Right cardiac atrium (tissue), 5 donors: ENCODE results near the gene CALHM1. TPM values are rescaled to one million over a fixed set of nuclear protein-coding genes. Genes with fewer than 3 reads are reported as not detected.
A peak's percentile ranks its signal among the peaks of the same experiment; 100 is the strongest.

Experiments
- ATAC-seq, 2 donors: fragments of 200-7000 bp; cut with Tn5 transposase; one replicate each; pipeline versions ENCODE4 v1.8.0 to v1.9.1; 2020; ENCODE audit warnings: moderate library complexity in 2 of 2, mild to moderate bottlenecking in 1 of 2
- DNase-seq, 3 donors: peaks; one replicate each; pipeline ENCODE4 v3.0.0-alpha.2; 2020
- H3K27ac ChIP-seq: one replicate; pipeline ENCODE4 v1.5.1; 2013; ENCODE audit warnings: mild to moderate bottlenecking, low read length, control low read depth, moderate library complexity
- H3K27me3 ChIP-seq: one replicate; pipeline ENCODE4 v1.6.1; 2013; ENCODE audit not compliant: control insufficient read depth, insufficient read depth
- H3K4me1 ChIP-seq: one replicate; pipeline ENCODE4 v1.6.1; 2013; ENCODE audit warnings: low read length; ENCODE audit not compliant: control insufficient read depth, insufficient read depth
- H3K4me3 ChIP-seq: one replicate; pipeline ENCODE4 v1.5.1; 2013; ENCODE audit warnings: low read length, control low read depth
- H3K9me3 ChIP-seq: one replicate; pipeline ENCODE4 v1.6.1; 2013; ENCODE audit warnings: low read length; ENCODE audit not compliant: control insufficient read depth
- WGBS: extraction: QIAGEN DNeasy Blood & Tissue Kit; methylation state at CpG from one replicate; pipeline ENCODE4 v1.1.7; 2013; 5-methylcytosine and 5-hydroxymethylcytosine counted together
- intact Hi-C, 4 donors: fragments of 100-400 bp; cut with DNase I; formaldehyde crosslinking; loops; one replicate each; pipeline versions ENCODE4 v1.11.0 to v1.14.0; 2022 to 2023
- polyA plus RNA-seq: library from polyadenylated mRNA; stranded (reverse); fragments of 200-250 nt; gene quantifications from one replicate; pipeline ENCODE4 v1.2.3, GENCODE V29; 2013
- total RNA-seq, 4 donors: library from RNA; stranded (reverse); fragmentation: NEBNext Ultra II Directional; extraction: Animal tissue kit (Norgen Biotek cat#: 25700); gene quantifications; one replicate each; pipeline ENCODE4 v1.2.1, GENCODE V29; 2021
- donor health status: healthy with polysubstance abuse.
- donor health status: DM: no; HTN: yes; CAD: no.
- donor health status: DM: no; HTN: no; CAD: no.
- donor health status: DM: no; HTN: yes; CAD: no; lungs with severe emphysema.
- donor health status: DM: yes; HTN: yes; CAD: no.

Gene CALHM1
- total and polyA plus RNA-seq, 5 donors, result not detected

DNA sequence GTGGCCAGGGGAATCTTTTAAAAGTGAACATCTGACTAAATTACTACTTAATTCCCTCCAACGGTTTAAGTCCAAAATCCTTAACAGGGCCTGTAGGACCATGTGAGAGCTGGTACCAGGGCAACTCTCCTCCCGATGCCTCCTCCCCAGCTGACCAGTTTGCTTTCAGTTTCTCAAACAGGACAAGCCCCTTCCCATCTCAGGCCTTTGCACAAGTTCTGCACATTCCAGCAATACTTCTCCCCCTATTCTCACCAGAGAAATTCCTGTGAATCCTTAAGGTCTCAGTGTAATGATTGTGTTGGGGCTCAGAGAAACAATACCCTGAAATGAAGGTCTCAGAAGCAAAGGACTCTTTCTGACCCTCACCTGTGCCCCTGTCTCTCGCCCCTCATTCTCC lies 8.0 kb upstream of the CALHM1 start:
- intact Hi-C loops, result no loop called here
- ATAC-seq, result no peak
- H3K4me1 ChIP-seq, result no peaks in the 10 kb centered on the region
- H3K4me3 ChIP-seq, result no peak overlapping the region
- H3K9me3 ChIP-seq, result no peaks in the 10 kb centered on the region
- H3K27me3 ChIP-seq, result no peaks in the 10 kb centered on the region
- peak in 1 of 3 donors; percentile 1 for DNase-seq
- H3K27ac ChIP-seq, result no peak overlapping the region
- WGBS, result 86% methylated on average over 3 of the region's 3 CpGs

DNA sequence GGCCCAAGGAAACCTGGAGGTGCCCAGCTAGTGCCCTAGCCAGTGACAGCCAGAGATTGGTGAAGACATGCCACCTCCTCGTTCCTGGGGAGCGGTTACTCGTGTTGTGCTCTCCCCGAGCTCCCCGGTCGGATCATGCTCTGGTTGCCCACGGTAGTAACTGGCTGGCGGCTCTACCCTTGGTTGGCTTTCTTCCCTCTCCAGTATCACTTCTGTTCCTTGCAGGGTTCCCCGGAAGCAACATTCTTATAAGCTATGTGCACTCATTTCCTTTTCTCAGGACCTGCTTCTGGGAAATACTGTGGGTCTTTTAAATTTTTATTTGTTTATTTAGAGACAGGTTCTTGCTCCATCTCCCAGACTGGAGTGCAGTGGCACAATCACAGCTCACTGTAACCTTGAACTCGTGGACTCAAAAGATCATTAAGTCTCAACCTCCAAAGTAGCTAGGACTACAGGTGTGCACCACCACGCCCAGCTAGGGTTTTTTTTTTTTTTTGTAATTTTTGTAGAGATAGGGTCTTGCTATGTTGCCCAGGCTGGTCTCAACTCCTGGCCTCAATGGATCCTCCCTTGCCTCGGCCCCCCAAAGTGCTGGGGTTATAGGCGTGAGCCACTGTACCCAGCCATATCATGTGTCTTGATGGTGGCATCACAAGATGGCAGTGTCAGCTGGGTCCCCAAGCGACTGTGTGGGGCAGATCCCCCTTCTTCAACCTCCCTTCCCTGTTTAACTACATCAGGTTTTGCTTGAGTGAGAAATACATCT lies 6.9 kb upstream of the CALHM1 start:
- Histone ChIP-seq H3K27ac (no peak overlapping the region), H3K4me1 (no peaks in the 10 kb centered on the region), H3K9me3 (no peaks in the 10 kb centered on the region), H3K27me3 (no peaks in the 10 kb centered on the region), H3K4me3 (no peak overlapping the region)
- intact Hi-C loops, result loop anchor here in 1 of 4 donors (2.0 kb wide), 1 partner anchor 23 kb away; no protein-coding TSS in a partner anchor
- WGBS, result 88% methylated on average over 14 of the region's 14 CpGs
- DNase-seq (peak in 1 of 3 donors; percentile 46), ATAC-seq (no peak)

DNA sequence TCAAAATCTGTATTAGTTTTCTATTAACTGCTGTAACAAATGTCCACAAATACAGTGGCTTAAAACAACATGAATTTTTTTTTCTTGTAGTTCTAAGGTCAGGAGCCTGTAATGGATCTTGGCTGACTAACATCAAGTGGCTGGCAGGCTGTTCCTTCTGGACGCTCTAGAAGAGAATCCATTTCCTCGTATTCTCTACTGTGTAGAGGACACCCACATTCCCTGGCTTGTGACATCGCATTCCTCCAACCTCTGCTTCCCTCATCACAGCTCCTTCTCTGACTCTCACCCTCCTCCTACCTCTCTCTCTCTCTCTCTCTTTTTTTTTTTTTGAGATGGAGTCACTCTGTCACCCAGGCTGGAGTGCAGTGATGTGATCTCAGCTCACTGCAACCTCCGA lies 4.8 kb upstream of the CALHM1 start:
- no peak for DNase-seq
- Histone ChIP-seq H3K9me3 (no peaks in the 10 kb centered on the region), H3K4me1 (no peaks in the 10 kb centered on the region), H3K4me3 (no peak overlapping the region), H3K27me3 (no peaks in the 10 kb centered on the region), H3K27ac (no peak overlapping the region)
- no peak for ATAC-seq
- intact Hi-C loops, result no loop called here
- WGBS, result 63% methylated on average over 4 of the region's 4 CpGs

DNA sequence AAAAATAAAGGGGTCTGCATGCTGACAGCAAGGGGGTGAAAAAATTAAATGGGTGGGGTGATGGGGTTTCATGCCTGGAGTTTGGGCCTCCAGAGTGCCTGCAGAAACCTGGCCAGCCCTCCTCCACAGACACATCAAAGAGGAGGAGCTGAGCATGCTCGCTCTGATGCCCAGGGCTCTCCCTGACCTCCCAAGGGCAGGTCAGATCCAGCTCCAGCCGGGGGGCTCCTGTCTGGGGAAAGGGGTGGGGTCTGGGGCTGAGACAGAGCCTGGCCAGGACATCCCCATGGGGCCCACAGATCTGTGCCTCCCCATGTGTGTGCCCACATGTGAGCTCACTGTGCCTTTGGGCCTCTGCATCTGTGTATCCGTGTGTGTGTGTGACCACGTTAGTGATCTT lies 915 bp upstream of the CALHM1 start:
- Histone ChIP-seq H3K4me1 (no peaks in the 10 kb centered on the region), H3K4me3 (no peak overlapping the region), H3K27ac (no peak overlapping the region), H3K9me3 (no peaks in the 10 kb centered on the region), H3K27me3 (no peaks in the 10 kb centered on the region)
- ATAC-seq, result no peak
- intact Hi-C loops, result no loop called here
- 57% methylated on average over 4 of the region's 4 CpGs for WGBS
- no peak for DNase-seq

DNA sequence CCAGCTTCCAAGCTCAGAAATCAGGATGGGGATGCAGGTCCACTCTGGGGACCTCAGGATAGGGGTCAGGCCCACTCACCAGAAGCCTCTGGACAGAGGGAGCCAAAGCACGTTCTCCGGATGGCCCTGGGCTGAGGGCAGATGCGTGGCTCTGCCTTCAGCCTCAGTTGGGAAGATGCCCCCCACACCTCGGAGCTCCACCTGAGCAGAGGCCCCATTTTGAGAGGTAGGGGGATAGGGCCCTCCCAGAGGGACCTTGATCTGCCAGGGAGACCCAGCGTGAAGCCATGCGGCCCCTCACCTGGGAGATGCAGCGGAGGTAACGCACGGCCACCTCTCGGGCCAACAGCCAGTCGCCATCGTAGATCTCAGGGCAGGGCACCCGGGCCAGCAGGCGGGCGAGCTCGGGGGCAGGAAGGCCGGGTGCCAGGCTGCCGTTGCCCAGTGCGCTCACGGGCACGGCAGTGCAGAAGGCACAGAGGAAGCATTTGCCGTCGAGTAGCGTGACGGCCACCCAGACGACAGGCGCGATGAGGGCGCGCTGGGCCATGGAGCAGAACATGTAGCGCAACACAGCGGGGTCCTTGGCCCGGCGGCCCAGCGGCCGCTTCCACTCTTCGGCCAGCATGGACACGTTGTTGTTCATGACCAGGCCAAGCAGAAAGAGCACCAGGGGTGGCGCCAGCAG lies 660 bp downstream of the CALHM1 start:
- intact Hi-C loops, result no loop called here
- WGBS, result 97% methylated on average over 39 of the region's 39 CpGs
- ATAC-seq, result no peak

DNA sequence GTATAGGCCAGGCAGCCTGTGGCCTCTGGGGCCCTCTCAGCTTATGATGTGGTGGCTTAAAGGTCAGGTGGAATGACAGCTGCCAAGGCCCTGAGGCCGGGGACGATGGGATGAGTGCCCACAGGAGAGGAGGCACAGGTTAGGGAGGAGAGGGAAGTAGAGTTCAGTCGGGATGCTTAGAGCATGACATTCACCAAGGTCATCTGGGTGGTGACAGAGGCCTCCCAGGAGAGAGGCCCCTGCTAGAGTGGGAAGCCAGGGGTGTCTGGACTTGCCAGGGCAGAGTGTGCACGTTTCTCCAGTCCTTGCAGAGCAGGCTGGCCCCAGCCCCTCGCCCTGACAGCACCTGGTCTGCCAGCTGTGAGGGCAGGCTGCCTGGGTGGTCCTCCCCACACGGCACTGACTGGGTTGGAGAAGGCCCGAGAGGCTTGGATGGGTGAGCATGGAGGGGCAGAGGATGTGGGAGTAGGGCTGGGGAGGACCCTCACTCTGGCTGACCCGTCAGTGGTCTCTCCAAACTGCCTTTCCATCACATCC lies 1.5 kb downstream of the CALHM1 start:
- 78% methylated on average over 8 of the region's 8 CpGs for WGBS
- no peak overlapping the region for H3K27ac ChIP-seq
- no peaks in the 10 kb centered on the region for H3K4me1 ChIP-seq
- intact Hi-C loops, result no loop called here
- no peaks in the 10 kb centered on the region for H3K9me3 ChIP-seq
- H3K27me3 ChIP-seq, result no peaks in the 10 kb centered on the region
- no peak for DNase-seq
- no peak overlapping the region for H3K4me3 ChIP-seq
- ATAC-seq, result no peak

More for the DNA sequence above, 660 bp downstream of the CALHM1 start:
- H3K27ac ChIP-seq, result no peak overlapping the region
- no peaks in the 10 kb centered on the region for H3K9me3 ChIP-seq
- no peak overlapping the region for H3K4me3 ChIP-seq
- DNase-seq, result peak in 1 of 3 donors; percentile 54
- no peaks in the 10 kb centered on the region for H3K4me1 ChIP-seq
- no peaks in the 10 kb centered on the region for H3K27me3 ChIP-seq

DNA sequence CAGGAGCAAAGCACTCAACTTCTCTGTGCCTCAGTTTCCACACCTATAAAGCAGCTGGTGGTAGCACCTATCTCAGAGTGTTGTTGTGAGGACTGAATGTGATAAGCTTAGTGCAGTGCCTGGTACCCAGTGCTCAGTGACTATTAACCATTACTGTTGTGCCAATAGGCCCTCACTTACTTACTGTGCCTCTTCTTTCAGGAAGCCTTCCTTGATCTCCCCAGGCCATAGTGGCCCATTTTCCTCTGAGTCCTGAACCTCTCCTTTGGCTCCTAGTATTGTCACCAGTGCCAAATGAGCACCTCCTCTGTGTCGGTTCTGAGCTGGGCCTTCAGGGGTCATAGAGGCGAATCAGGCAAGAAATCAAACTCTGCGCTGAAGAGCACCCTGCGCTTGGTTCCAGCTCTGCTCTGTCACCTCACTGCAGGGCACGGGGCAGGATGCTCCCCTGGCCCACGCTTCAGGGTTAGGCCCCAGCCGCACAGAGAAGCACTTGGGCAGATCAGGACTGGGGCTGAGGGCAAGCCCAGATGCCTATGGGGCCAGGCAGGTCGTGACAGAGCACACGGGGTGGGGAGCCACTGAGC lies 2.5 kb downstream of the CALHM1 start:
- no peaks in the 10 kb centered on the region for H3K9me3 ChIP-seq
- ATAC-seq (no peak), DNase-seq (no peak)
- intact Hi-C loops, result no loop called here
- H3K27me3 ChIP-seq, result no peaks in the 10 kb centered on the region
- H3K27ac ChIP-seq, result no peak overlapping the region
- H3K4me1 ChIP-seq, result no peaks in the 10 kb centered on the region
- H3K4me3 ChIP-seq, result no peak overlapping the region
- 90% methylated on average over 9 of the region's 9 CpGs for WGBS

DNA sequence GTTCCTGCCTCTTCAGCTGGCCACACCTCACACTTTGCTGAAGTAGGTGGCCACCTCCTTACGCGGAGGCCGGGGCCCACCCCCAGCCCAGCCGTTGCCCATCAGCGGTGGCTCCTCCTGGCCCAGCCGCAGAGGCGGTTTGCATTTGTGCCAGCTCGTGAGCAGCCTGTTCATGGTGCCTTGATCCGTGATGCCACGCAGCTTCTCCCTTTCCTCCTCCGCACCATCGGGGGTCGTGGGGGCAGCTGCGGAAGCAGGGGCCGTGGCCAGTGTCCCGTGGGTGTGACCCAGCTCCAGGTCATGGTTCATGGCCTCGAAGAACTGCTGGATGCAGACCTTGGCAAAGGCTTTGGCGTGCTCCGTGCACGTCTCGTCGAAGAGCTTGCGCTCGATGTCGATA lies 3.5 kb downstream of the CALHM1 start:
- H3K9me3 ChIP-seq, result no peaks in the 10 kb centered on the region
- WGBS, result 88% methylated on average over 25 of the region's 25 CpGs
- peak in 2 of 3 donors; percentile 48 to 53 for DNase-seq
- H3K27me3 ChIP-seq, result no peaks in the 10 kb centered on the region
- intact Hi-C loops, result no loop called here
- ATAC-seq, result no peak
- H3K4me1 ChIP-seq, result no peaks in the 10 kb centered on the region
- H3K27ac ChIP-seq, result no peak overlapping the region
- no peak overlapping the region for H3K4me3 ChIP-seq

DNA sequence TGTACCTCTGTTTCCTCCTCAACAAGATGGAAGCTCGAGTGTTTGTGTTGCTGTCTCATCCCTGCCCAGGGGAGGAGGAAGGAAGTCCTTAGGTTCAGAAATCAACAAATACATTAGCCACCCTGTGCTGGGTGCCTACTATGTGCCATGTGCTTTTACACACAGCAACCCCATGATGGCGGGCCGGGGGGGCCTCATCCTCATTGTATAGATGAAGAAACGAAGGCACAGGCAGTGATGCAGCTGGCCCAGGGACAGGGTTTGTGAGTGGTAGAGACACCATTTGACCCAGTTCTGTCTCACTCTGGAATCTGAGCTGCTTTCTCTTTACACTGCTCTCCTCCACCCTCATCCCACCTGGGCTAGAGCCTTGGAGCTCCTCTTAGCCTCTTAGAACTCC lies 4.7 kb downstream of the CALHM1 start:
- 86% methylated on average over 4 of the region's 4 CpGs for WGBS
- Histone ChIP-seq H3K27ac (no peak overlapping the region), H3K4me1 (peaks cover 4% of the 10 kb centered on the region), H3K27me3 (no peaks in the 10 kb centered on the region), H3K4me3 (no peak overlapping the region), H3K9me3 (no peaks in the 10 kb centered on the region)
- no peak for ATAC-seq
- DNase-seq, result no peak
- intact Hi-C loops, result no loop called here

DNA sequence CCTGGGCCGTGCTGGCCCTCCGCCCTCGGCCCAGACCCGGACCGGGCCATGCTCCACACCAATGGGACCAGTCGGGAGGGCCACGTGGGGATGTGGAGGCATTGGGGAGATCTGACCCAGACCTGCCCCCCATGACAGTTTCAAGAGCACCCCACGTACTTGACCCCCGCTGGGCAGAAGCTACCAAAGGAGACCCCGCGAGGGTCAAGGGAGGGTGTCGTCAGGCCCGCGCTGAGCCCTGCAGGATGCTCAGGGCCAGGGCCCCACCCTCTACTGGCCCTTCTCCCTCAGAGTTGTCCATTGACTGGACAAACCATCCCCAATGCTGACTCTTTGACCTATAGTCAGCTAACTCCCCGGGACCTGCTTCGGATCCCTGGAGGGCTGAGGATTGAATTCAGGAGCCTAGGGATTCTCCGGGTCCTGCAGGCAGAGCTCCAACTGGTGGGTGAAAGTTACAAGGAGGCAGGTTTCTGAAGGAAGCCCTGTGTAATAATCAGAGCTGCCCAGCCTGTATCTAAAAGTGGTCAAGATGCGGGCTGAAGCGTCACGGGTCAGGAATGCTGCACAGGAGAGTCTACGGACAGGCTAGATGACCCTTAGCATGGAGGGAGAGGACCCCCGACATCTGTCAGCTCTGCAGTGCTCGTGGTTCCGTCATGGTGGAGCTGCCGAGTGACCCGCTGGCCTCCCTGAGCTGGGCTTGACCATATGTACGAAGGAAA lies 6.0 kb downstream of the CALHM1 start:
- intact Hi-C loops, result no loop called here
- Histone ChIP-seq H3K27ac (peak overlapping the region; percentile 40), H3K4me3 (peak overlapping the region; percentile 69), H3K9me3 (no peaks in the 10 kb centered on the region), H3K4me1 (peaks cover 4% of the 10 kb centered on the region), H3K27me3 (no peaks in the 10 kb centered on the region)
- WGBS, result 28% methylated on average over 27 of the region's 27 CpGs
- DNase-seq (no peak), ATAC-seq (peak; percentile 0 to 1)
